ENCODE results near the gene DNAAF3.

- TF ChIP-seq ZNF274 (IDR thresholded peaks at IDR 0.05; ENCODE audit: low read depth, low read length) (no peak), YY1 (IDR thresholded peaks at IDR 0.05; ENCODE audit: insufficient read depth, insufficient read length) (no peak)
Measured at GRCh38 chr19:55158848-55159749, 7.3 kb downstream of the DNAAF3 start.
